MM.1S (cell line): ENCODE results near the gene SNX8.

Experiments
- DNase-seq: peaks from one replicate; pipeline ENCODE4 v3.0.0-alpha.2; 2015
- H2AFZ ChIP-seq: fragments of 300-600 bp; sonication (generic); 2 replicates; pipeline ENCODE4 v1.6.0; 2016; ENCODE audit warnings: antibody characterized with exemption, low read length
- H3F3A ChIP-seq: fragments of 300-600 bp; sonication (generic); 2 replicates; pipeline ENCODE4 v1.6.1; 2016; ENCODE audit warnings: mild to moderate bottlenecking, antibody characterized with exemption, low read length, moderate library complexity, mixed read lengths; ENCODE audit not compliant: insufficient read depth
- H3K27ac ChIP-seq: fragments of 300-600 bp; sonication (generic); 2 replicates; pipeline ENCODE4 v1.5.1; 2016; ENCODE audit warnings: mild to moderate bottlenecking, low read length
- H3K27me3 ChIP-seq: fragments of 300-600 bp; sonication (generic); replicated peaks from 2 replicates; pipeline ENCODE4 v1.6.0; 2016; ENCODE audit warnings: low read length; ENCODE audit not compliant: insufficient read depth
- H3K36me3 ChIP-seq: fragments of 300-600 bp; sonication (generic); replicated peaks from 2 replicates; pipeline ENCODE4 v1.6.1; 2016; ENCODE audit warnings: mild to moderate bottlenecking, low read length, mixed read lengths; ENCODE audit not compliant: insufficient read depth
- H3K4me1 ChIP-seq: fragments of 300-600 bp; sonication (generic); 2 replicates; pipeline ENCODE4 v1.6.1; 2016; ENCODE audit warnings: low read length, mixed read lengths
- H3K4me2 ChIP-seq: fragments of 300-600 bp; sonication (generic); 2 replicates; pipeline ENCODE4 v1.6.0; 2016; ENCODE audit warnings: low read depth, low read length
- H3K4me3 ChIP-seq: fragments of 300-600 bp; sonication (generic); 2 replicates; pipeline ENCODE4 v1.5.1; 2016; ENCODE audit warnings: low read length, mixed read lengths
- H3K79me2 ChIP-seq: fragments of 300-600 bp; sonication (generic); 2 replicates; pipeline ENCODE4 v1.6.1; 2016; ENCODE audit warnings: mixed run types, low read length, mixed read lengths
- H3K9ac ChIP-seq: fragments of 300-600 bp; sonication (generic); 2 replicates; pipeline ENCODE4 v1.6.1; 2016; ENCODE audit warnings: low read length, mixed read lengths
- H3K9me2 ChIP-seq: fragments of 300-600 bp; sonication (generic); replicated peaks from 2 replicates; pipeline ENCODE4 v1.6.1; 2016; ENCODE audit warnings: mild to moderate bottlenecking, low read length, mixed read lengths; ENCODE audit not compliant: insufficient read depth
- H3K9me3 ChIP-seq: fragments of 300-600 bp; sonication (generic); replicated peaks from 2 replicates; pipeline ENCODE4 v1.6.1; 2016; ENCODE audit warnings: mild to moderate bottlenecking, low read length, mixed read lengths; ENCODE audit not compliant: insufficient read depth
- H4K20me1 ChIP-seq: fragments of 300-600 bp; sonication (generic); 2 replicates; pipeline ENCODE4 v1.6.1; 2016; ENCODE audit warnings: mild to moderate bottlenecking, low read length, moderate library complexity, mixed read lengths; ENCODE audit not compliant: insufficient read depth
- CTCF ChIP-seq: fragments of 300-600 bp; sonication (generic); IDR thresholded peaks from 2 replicates; pipeline ENCODE4 v1.5.1; 2016; ENCODE audit warnings: antibody characterized with exemption, low read length, mixed read lengths
- EZH2 ChIP-seq: fragments of 300-600 bp; sonication (generic); optimal IDR thresholded peaks from 2 replicates; pipeline ENCODE3; 2017; ENCODE audit warnings: low read depth, mild to moderate bottlenecking, antibody characterized with exemption, low read length, mixed read lengths
- EZH2phosphoT487 ChIP-seq: fragments of 300-600 bp; sonication (generic); IDR thresholded peaks from 2 replicates; pipeline ENCODE4 v1.6.1; 2018; ENCODE audit warnings: antibody characterized with exemption, low read length

The SNX8 gene

GRCh38 chr7:2251841-2252771, 62.1 kb downstream of the SNX8 start:
- Histone ChIP-seq H3K27me3 (no peaks in the 10 kb centered on the region), H3K4me1 (peaks cover 16% of the 10 kb centered on the region), H4K20me1 (no peaks in the 10 kb centered on the region), H2AFZ (no peak overlapping the region), H3F3A (peaks cover 10% of the 10 kb centered on the region; the same call in 1 of the 2 replicates), H3K27ac (no peak overlapping the region), H3K9me3 (no peaks in the 10 kb centered on the region), H3K9ac (no peak overlapping the region), H3K4me3 (no peak overlapping the region), H3K36me3 (no peaks in the 10 kb centered on the region), H3K9me2 (no peaks in the 10 kb centered on the region), H3K79me2 (no peaks in the 10 kb centered on the region), H3K4me2 (no peak overlapping the region)
- no peak for DNase-seq
- TF ChIP-seq EZH2phosphoT487 = no peak
- TF ChIP-seq CTCF = no peak
- no peak for TF ChIP-seq EZH2

GRCh38 chr7:2251381-2251780, 62.9 kb downstream of the SNX8 start:
- Histone ChIP-seq H3K9me2 (no peaks in the 10 kb centered on the region), H3F3A (peaks cover 10% of the 10 kb centered on the region; the same call in 1 of the 2 replicates), H3K9me3 (no peaks in the 10 kb centered on the region), H3K36me3 (no peaks in the 10 kb centered on the region), H2AFZ (no peak overlapping the region), H3K27me3 (no peaks in the 10 kb centered on the region), H3K4me2 (no peak overlapping the region), H3K4me1 (peaks cover 16% of the 10 kb centered on the region), H3K9ac (no peak overlapping the region), H3K27ac (no peak overlapping the region), H3K79me2 (no peaks in the 10 kb centered on the region), H3K4me3 (no peak overlapping the region), H4K20me1 (no peaks in the 10 kb centered on the region)
- no peak for TF ChIP-seq EZH2
- no peak for TF ChIP-seq EZH2phosphoT487
- no peak for TF ChIP-seq CTCF
- DNase-seq = no peak

- Histone ChIP-seq H2AFZ (no peak overlapping the region), H3K79me2 (no peaks in the 10 kb centered on the region), H3K4me3 (0 out of 2 replicates have a peak overlapping the region, but pooled peaks have one; percentile 14), H3K4me2 (peak overlapping the region; percentile 48), H3K9ac (no peak overlapping the region), H3K27ac (peak overlapping the region; percentile 64; the same call in 1 of the 2 replicates), H3F3A (peaks cover 10% of the 10 kb centered on the region; the same call in 1 of the 2 replicates), H4K20me1 (no peaks in the 10 kb centered on the region), H3K9me2 (no peaks in the 10 kb centered on the region), H3K4me1 (peaks cover 16% of the 10 kb centered on the region), H3K9me3 (no peaks in the 10 kb centered on the region), H3K27me3 (no peaks in the 10 kb centered on the region), H3K36me3 (no peaks in the 10 kb centered on the region)
- no peak for DNase-seq
- TF ChIP-seq CTCF (no peak), EZH2phosphoT487 (no peak), EZH2 (no peak)
Observed at GRCh38 chr7:2249744-2250323, 64.4 kb downstream of the SNX8 start.
